GM10248 (cell line): ENCODE measurements around the gene CLDN34.

Source experiments
- CTCF ChIA-PET: fragments of 300-600 bp; sonication (Branson Sonifier 250); formaldehyde crosslinking; extraction: SDS; loops from one replicate; lab custom pipeline; 2021; ENCODE audit warnings: antibody characterized with exemption; lab: Yijun Ruan, JAX
- POLR2A ChIA-PET: fragments of 350-650 bp; sonication (Branson Sonifier 250); formaldehyde crosslinking; extraction: SDS; loops from one replicate; lab custom pipeline; 2020; ENCODE audit warnings: antibody characterized with exemption; lab: Yijun Ruan, JAX
- DNase-seq: peaks from one replicate; pipeline ENCODE4 v3.0.0; 2012; ENCODE audit errors: extremely low spot score
- TF ChIP-seq, protein P1 (sequence below): IDR thresholded peaks from 2 replicates; pipeline ENCODE4 v1.5.1; 2012; ENCODE audit warnings: mild to moderate bottlenecking, low read depth; ENCODE audit errors: extremely low read depth, missing control alignments, control extremely low read depth

The CLDN34 gene, protein sequence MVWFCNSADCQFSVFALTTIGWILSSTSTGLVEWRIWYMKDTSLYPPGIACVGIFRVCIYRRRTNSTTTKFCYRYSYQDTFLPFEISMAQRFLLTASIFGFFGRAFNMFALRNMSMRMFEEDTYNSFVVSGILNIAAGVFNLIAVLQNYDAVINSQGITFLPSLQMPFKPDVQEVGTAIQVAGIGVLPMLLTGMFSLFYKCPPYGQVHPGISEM

DNA sequence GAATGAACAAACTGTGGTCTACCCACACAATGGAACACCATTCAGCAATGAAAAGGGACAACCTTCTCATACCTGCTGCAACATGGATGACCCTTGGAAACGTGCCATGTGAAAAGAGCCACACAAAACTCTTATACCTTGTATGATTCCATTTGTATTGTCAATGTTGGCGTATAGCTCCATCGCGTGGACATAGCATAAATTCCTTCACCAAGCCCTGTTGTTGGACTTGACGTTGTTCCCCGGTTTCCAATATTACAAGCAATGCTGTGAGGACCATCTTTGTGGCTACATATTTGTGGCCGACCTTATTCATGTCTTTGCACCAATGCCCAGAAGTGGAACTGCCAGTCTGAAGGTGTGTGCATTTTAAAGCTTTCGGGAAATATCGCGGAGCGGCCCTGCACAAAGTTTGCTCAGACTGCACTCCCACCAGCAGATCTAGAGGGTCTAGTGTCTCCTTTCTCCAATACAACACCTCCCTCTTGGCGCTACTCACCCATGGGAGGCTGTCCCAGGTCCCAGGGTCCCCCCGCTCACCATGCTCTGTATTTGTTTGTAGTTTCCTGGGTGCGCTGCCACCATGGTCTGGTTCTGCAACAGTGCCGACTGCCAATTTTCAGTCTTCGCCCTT is at the start of gene CLDN34:
CLDN34 (plus strand) TSS at position 584 of the 634 bp plus-strand sequence; CDS start at position 584, 0 bp downstream.
- ChIA-PET POLR2A (no interaction called here), CTCF (interaction anchor here (1.5 kb wide), 1 partner anchor 153 kb away, joined by 3 read pairs; no protein-coding TSS in a partner anchor)
- TF ChIP-seq, protein P1, sequence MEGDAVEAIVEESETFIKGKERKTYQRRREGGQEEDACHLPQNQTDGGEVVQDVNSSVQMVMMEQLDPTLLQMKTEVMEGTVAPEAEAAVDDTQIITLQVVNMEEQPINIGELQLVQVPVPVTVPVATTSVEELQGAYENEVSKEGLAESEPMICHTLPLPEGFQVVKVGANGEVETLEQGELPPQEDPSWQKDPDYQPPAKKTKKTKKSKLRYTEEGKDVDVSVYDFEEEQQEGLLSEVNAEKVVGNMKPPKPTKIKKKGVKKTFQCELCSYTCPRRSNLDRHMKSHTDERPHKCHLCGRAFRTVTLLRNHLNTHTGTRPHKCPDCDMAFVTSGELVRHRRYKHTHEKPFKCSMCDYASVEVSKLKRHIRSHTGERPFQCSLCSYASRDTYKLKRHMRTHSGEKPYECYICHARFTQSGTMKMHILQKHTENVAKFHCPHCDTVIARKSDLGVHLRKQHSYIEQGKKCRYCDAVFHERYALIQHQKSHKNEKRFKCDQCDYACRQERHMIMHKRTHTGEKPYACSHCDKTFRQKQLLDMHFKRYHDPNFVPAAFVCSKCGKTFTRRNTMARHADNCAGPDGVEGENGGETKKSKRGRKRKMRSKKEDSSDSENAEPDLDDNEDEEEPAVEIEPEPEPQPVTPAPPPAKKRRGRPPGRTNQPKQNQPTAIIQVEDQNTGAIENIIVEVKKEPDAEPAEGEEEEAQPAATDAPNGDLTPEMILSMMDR: no peak
- DNase-seq: no peak

DNA sequence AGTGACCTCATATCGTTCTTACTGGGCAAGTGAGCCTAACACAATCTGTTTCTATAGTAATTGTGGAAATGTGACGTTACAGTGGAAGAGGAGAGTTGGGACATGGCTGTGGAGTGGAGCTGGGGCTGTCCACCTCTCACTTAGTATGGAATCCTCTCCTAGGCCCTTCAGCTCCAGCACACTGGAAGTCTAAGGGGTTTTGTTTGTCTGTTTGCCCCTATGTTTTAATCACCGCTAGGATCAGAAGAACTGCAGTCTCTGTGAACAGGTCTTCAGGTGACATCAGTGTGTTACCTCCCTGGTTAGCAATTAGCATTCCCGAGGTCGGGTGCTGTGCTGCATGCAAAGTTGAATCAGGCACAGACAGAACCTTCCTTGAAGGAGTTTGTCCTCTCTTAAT is 49.3 kb upstream of the CLDN34 start:
- POLR2A ChIA-PET: no interaction called here
- no peak for DNase-seq
- CTCF ChIA-PET: no interaction called here
- TF ChIP-seq, protein P1: no peak

DNA sequence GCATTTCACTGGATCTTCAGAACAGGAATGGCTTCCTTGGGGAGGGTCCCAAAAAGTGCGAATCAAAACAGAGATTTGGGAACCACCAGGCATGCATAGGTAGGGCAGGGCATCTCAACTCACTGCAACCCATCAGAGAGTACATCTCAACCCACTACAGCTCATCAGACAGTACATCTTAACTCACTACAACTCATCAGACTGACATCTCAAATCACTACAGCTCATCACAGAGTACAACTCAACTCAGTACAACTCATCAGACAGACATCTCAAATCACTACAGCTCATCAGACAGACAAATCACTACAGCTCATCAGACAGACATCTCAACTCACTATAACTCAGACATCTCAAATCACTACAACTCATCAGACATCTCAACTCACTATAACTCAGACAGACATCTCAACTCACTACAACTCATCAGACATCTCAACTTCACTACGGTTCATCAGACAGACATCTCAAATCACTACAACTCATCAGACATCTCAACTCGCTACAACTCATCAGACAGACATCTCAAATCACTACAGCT is 47.5 kb upstream of the CLDN34 start:
- TF ChIP-seq, protein P1: no peak
- CTCF ChIA-PET: interaction anchor here (1.2 kb wide), 1 partner anchor 11 kb away, joined by 3 read pairs; no protein-coding TSS in a partner anchor
- POLR2A ChIA-PET: no interaction called here
- no peak for DNase-seq

DNA sequence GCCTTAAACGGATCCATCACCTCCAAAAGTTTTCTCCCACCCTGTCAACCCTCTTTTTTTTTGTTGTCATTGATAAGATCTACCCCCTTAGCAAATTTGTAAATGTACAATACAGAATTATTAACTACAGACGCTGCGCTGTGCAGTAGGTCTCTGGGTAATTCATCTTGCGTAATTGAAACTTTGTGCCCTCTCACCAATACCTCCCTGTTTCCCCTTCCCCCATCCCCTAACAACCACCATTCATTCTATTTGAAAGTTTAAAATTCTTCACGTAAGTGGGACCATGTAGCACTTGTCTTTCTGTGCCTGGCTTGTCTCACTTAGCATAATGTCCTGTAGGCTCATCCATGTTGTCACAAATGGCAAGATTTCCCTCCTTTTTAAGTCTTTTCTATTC is 45.8 kb upstream of the CLDN34 start:
- POLR2A ChIA-PET: no interaction called here
- CTCF ChIA-PET: no interaction called here
- TF ChIP-seq, protein P1: no peak
- no peak for DNase-seq

DNA sequence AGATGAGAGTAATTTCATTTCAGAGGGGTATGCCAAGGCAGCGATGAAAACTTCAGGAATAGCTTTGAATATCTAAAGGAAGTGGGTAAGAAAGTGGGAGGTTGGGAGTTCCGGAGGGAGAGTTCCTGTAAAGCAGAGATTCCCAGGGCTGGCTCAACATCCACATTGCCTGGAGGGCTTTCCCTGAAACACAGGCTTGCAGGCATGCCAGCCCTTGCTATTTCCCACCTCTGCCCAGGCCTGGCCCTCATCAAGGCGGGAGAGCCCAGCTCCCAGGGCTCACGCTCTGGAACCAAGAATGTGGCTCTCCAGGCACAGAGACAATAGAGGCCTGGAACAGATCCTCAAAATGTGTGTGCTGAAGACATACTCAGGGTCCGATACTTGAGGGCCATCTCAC is 43.8 kb upstream of the CLDN34 start:
- TF ChIP-seq, protein P1: no peak
- ChIA-PET POLR2A (no interaction called here), CTCF (interaction anchor here (1.1 to 1.2 kb wide), 2 partner anchors 22 to 195 kb away, joined by 3 read pairs; no protein-coding TSS in a partner anchor)
- DNase-seq: no peak

DNA sequence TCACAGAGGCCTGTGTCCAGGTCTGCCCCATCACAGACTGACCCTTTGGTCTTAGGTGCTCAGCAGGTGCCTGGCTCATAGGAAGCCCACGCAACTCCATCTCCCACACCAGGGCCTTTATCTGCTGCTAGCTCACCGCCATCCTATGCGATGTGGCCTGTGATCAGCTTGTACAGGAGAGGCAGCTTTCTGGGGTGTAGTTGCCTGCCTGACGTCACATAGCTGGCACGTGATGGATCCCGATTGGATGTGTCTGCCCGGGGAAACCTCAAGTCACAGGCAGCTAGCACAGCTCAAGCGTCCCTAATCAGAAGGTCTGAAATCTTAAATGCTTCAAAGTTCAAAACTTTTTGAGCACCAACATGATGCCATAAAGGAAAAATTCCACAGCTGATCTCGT is 41.2 kb upstream of the CLDN34 start:
- DNase-seq: no peak
- ChIA-PET CTCF (no interaction called here), POLR2A (no interaction called here)

More for the DNA sequence above, 41.2 kb upstream of the CLDN34 start:
- TF ChIP-seq, protein P1: no peak
